GM19438 (cell line): ENCODE data around the gene RAI1.
"Not testable (repeated sequence)": the region's sequence is repeated elsewhere in the genome, so short reads cannot be mapped to it uniquely, and the experiment has no call there.

Experiments
- ATAC-seq: cut with Tn5 transposase; IDR thresholded peaks from one replicate; pipeline ENCODE4 v1.9.1; 2021; ENCODE audit warnings: low read depth; ENCODE audit not compliant: unreplicated experiment

The RAI1 gene, protein sequence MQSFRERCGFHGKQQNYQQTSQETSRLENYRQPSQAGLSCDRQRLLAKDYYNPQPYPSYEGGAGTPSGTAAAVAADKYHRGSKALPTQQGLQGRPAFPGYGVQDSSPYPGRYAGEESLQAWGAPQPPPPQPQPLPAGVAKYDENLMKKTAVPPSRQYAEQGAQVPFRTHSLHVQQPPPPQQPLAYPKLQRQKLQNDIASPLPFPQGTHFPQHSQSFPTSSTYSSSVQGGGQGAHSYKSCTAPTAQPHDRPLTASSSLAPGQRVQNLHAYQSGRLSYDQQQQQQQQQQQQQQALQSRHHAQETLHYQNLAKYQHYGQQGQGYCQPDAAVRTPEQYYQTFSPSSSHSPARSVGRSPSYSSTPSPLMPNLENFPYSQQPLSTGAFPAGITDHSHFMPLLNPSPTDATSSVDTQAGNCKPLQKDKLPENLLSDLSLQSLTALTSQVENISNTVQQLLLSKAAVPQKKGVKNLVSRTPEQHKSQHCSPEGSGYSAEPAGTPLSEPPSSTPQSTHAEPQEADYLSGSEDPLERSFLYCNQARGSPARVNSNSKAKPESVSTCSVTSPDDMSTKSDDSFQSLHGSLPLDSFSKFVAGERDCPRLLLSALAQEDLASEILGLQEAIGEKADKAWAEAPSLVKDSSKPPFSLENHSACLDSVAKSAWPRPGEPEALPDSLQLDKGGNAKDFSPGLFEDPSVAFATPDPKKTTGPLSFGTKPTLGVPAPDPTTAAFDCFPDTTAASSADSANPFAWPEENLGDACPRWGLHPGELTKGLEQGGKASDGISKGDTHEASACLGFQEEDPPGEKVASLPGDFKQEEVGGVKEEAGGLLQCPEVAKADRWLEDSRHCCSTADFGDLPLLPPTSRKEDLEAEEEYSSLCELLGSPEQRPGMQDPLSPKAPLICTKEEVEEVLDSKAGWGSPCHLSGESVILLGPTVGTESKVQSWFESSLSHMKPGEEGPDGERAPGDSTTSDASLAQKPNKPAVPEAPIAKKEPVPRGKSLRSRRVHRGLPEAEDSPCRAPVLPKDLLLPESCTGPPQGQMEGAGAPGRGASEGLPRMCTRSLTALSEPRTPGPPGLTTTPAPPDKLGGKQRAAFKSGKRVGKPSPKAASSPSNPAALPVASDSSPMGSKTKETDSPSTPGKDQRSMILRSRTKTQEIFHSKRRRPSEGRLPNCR (N-terminal part only)

DNA sequence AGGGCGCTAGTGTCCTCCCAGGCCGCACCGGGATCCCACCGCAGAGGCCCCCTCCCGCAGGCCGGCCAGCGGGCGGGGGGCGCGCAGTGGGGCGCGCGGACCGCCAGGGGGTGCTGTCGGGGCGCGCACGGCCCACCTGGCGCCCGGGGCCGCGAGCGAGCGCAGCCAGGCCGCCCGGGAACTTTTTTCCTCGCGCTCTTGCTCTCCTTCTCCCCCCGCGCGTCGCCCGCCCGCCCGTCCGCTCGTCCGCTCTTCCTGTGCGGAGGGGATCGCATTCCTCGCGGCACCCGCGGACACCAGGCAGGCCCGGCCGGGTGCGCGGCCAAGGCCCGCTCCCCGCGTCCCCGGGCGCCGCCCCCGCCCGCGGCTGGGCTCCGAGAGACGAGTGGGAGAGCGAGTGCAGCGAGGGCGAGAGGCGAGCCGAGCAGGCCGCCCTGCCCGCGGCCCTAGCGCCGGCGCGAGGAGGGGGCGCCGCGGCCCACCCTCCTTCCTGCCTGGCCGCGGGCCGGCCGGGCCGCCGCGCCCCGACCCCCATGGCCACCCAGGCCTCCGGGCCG, at the start of gene RAI1:
RAI1 (plus strand) TSS at position 272 of the 557 bp plus-strand sequence. CDS start 111,491 bp downstream, outside the sequence.
- ATAC-seq, result no peak

DNA sequence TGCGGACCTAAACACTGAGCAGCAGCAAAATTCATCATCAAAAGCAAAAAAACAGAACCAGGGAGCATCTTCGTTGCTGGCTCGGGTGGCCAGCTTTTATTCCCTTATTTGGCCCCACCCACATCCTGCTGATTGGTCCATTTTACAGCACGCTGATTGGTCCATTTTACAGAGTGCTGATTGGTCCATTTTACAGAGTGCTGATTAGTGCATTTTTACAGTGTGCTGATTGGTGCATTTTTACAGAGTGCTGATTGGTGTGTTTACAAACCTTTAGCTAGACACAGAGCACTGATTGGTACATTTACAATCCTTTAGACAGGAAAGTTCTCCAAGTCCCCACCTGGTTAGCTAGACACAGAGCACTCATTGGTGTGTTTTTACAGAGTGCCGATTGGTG, 48.6 kb upstream of the RAI1 start:
- not testable (repeated sequence) for ATAC-seq

DNA sequence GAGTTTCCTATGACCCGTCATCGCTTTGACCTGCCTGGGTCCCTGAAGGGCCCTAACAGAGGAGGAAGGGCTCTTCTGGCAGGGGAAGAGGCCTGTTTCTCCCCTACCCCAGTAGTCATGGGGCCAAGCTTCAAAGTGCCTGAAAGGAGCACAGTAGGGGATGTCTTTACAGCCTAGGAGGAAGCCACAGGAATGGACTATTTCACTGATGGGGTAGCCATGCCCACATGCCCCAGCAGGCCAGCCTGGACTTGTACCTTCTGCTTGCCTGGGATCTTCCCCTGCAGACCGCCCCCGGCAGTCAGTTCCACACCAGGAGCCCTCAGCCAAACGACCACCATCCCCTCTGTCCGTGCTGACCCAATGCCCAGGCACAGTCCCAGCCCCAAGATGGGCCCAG, 47.9 kb upstream of the RAI1 start:
- no peak for ATAC-seq

DNA sequence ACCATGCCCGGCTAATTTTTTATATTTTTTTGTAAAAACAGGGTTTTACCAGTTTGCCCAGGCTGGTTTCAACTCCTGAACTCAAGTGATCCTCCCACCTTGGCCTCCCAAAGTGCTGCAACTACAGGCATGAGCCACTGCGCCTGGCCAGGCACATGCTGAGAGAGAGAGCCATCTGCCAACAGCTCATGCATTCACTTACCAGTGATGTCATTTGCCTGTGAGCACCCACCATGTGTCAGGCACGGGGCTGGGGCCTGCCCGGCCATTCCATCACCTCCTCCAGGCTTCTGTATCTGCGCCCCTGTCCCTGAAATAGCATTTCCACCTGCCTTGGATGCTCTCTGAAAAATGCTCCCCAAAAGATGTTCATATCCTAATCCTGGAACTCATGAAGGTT, 46.1 kb upstream of the RAI1 start:
- no peak for ATAC-seq

DNA sequence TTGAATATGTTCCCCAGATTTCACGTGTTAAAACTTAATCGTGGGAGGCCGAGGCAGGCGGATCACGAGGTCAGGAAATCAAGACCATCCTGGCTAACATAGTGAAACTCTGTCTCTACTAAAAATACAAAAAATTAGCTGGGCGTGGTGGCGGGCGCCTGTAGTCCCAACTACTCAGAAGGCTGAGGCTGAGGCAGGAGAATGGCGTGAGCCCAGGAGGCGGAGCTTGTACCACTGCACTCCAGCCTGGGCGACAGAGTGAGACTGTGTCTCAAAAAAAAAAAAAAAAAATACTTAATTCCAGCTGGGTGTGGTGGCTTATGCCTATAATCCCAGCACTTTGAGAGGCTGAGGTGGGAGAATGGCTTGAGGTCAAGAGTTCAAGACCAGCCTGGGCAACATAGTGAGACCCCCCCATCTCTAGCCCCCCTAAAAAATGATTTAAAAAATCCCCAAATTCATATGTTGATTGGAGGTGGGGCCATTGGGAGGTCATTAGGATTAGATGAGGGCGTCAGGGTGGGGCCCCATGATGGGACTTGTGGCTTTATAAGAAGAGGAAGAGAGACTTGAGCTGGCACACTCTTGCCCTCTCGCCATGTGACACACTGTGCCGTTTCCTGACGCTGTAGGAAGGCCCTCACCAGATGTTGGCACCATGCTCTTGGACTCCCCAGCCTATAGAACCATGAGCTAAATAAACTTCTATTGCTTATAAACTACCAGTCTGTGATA, 45.6 kb upstream of the RAI1 start:
- ATAC-seq, result not testable (repeated sequence)

DNA sequence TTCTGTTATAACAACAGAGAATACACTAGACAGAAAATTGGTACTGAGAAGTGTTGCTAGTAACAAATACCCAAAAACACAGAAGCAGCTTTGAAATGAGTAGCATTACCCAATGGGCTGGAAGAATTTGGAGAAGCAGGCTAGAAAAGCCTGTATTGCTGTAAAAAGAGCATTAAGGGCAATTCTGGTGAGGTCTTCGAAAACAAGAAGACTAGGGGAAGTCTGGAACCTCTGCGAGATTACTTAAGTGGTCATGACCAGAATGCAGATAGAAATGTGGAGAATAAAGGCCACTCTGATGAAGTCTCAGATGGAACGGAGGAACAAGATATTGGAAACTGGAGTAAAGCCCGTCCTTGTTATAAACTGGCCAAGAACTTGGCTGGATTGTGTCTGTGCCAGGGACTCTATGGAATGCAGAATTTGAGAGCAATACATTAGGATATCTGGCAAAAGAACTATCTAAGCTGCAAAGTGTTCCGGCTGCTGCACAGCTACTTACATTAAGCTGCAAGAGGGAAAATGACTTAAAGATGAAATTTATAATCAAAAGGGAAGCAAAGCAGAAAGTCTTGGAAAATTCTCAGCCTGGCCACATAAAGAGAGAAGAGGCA, 44.9 kb upstream of the RAI1 start:
- no peak for ATAC-seq

DNA sequence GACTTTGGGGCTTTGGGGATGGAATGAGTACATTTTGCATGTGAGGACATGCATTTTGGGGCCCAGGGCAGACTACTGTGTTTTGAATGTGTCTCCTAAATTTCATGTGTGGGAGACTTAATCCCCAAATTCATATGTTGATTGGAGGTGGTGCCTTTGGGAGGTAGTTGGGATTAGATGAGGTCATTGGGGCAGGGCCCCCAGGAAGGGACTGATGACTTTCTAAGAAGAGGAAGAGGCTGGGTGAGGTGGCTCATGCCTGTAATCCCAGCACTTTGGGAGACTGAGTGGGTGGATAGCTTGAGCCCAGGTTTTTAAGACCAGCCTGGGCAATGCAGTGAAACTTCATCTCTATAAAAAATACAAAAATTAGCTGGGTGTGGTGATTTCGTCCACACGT, 42.8 kb upstream of the RAI1 start:
- no peak for ATAC-seq

DNA sequence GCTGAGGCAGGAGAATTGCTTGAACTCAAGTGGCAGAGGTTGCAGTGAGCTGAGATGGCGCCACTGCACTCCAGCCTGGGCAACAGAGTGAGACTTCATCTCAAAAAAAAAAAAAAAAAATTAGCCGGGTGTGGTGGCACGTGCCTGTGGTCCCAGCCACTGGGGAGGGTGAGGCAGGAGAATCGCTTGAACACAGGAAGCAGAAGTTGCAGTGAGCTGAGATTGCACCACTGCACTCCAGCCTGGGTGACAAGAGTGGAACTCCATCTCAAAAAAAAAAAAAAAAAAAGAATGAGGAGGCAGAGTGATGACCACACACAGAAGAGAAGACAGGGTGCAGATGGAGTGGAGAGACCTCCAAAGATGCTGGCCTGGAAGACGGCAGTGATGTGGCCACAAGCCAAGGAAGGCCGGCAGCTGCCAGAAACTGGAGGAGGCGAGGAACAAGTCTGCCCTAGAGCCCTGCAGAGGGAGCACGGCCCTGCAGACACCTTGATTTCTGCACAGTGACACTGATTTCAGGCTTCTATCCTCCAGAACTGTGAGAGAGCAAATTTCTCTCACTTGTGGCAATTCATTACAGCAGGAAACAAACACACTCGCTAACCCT, 41.5 kb upstream of the RAI1 start:
- ATAC-seq, result not testable (repeated sequence)

DNA sequence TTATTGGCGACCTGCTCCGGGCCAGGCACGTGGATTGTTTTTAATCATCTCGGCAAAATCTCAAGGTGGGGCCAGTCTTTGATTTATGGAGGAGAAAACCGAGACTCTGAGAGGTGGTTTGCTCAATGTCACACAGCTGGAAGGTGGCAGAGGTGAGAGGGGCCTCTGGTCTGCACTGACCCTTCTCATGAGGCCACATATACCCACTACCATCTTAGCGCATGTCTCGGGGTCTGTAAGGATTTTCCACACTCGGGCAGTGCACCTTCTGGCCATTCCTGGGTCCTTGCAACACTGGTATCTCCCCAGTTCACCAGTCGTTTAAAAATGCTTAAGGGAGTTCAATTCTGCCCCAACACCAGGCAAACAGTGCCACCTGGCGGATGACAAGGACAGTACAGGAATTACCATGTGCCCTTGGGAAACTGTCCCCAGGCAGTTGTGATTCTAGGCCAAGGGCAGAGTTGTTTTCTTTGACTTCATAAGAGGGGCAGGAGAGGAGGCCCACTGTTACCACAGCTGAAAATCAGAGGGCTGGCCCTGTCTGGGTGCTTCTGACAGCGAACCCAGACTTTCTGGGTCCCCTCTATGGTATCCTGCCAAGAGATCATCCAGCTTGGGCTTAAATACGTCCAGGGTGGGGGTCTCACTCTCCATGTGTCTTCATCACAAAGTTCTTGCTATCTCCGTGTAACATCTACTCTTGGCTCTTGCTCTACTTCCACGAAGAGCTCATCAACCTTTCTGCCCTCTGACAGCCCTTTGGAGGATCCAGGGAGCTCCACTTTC, 39.4 kb upstream of the RAI1 start:
- no peak for ATAC-seq

DNA sequence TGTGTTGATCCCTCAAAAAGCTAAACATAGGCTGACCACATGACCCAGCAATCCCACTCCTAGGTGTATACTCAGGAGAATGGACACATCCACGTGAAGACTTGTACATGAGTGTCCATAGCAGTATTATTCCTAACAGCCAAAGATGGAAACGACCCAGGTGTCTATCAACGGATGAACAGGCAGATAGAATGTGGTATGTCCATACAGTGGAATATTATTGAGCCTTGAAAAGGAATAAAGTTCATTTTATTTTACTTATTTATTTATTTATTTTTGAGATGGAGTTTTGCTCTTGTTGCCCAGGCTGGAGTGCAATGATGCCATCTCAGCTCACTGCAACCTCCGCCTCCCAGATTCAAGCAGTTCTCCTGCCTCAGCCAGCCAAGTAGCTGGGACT, 36.1 kb upstream of the RAI1 start:
- ATAC-seq, result not testable (repeated sequence)

DNA sequence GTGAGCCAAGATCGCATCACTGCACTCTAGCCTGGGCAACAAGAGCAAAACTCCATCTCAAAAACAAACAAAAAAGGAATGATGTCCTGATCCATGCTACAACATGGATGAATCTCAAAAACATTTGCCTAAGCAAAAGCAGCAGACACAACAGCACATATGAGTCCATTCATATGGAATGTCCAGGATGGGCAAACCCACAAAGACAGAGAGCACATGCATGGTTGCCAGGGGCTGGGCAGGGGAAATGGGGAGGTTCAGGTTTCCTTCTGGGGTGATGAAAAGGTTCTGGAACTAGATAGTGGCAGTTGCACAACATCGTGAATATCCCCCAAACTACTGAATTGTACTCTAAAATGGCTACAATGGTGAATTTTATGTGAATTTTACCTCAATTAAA, 35.3 kb upstream of the RAI1 start:
- ATAC-seq, result no peak

DNA sequence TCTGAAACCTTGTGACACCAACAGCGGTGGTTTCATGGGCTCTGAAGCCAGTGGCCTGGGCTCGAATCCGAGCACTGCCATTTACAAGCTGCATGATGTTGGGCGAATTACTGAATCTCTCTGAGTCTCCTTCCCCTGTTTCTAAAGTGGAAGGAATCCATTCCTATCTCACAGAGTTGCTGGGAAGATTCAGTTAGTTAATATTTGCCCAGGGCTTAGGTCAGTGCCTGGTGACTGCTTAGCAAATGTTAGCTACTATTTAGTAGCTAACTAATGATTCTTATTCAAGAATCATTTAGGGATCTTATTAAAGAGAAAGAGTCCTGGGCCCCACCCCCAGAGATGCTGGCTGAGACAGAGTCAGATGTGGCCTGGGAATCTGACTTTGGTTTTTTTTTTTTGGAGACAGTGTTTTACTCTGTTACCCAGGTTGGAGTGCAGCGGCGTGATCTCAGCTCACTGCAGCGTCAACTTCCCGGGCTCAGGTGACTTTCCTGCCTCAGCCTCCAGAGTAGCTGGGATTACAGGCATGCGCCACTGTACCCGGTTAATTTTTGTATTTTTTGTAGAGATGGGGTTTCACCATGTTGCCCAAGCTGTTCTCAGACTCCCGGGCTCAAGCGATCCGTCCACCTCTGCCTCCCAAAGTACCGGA, 33.6 kb upstream of the RAI1 start:
- no peak for ATAC-seq

DNA sequence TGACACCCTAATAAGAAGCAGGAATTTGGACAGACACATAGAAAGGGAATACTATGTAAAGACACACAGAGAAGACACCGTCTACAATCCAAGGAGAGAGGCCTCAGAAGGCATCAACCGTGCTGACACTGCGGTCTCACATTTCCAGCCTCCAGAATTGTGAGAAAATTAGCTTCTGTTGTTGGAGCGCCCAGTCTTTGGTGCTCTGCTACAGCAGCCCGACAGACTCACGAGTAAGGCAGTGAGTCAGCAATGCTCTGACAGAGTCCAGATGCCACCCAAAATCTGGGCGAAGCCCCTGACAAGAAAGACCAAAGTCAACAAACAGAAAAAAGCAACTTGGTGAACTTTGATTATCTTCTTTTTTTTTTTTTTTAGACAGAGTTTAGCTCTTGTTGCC, 32.5 kb upstream of the RAI1 start:
- ATAC-seq, result no peak

DNA sequence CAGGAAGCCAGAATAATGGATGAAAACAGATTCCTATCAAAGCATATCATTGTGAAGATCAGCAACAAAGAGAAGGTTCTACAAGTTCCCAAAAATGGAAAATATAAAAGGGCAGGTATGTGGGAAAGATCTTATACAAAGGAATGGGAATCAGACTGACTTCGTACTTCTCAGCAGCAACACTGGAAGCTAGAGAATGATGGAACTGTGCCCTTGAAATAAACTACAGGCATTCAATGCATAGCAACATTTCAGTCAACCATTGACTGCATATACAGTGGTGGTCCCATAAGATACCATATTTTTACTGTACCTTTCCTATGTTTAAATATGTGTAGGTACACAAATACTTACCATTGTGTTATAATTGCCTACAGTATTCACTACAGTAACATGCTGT, 30.3 kb upstream of the RAI1 start:
- no peak for ATAC-seq

DNA sequence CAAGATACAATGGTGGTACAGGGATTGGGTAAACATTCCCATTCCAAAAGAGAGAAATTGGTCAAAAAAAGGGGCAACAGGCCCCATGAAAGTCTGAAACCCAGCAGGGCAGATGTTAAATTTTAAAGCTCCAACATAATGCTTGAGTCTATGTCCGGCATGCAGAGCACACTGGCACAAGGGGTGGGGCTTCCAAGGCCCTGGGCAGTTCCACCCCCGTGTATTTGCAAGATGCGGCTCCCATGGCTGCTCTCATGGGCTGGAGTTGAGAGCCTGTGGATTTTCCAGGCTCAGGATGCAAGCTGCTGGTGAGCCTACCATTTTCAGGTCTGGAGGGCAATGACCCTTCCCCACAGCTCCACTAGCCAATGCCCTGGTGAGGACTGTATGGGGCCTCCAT, 27.9 kb upstream of the RAI1 start:
- no peak for ATAC-seq

DNA sequence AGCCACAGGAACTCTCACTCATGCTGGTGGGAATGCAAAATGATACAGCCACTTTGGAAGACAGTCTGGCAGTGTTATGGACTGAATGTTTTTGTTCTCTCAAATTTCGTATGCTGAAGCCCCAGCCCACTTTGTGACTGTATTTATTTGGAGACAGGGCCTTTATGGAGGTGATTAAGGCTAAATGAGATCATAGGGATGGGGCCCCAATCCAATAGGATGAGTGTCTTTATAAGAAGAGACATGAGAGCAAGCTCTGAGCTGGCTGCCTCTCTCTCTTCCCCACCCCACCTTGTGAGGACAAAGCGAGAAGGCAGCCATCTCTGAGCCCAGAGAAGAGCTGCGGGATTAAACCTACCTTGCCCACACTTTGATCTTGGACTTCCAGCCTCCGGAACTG, 21.9 kb upstream of the RAI1 start:
- no peak for ATAC-seq

DNA sequence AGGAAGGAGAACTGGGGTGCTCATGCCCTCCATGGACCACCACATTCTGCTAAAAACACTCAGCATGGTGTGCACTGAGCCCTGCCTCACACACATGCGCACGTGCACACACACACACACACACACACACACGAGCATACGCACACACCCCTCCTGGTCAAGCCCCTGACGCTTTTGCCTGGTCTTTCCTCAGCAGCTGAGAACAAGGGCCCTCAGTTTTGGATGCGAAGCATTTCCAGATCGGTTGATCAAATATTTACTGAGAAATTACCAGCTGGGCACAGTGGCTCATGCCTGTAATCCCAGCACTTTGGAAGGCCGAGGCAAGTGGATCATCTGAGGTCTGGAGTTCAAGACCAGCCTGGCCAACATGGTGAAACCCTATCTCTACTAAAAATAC, 20.1 kb upstream of the RAI1 start:
- no peak for ATAC-seq

DNA sequence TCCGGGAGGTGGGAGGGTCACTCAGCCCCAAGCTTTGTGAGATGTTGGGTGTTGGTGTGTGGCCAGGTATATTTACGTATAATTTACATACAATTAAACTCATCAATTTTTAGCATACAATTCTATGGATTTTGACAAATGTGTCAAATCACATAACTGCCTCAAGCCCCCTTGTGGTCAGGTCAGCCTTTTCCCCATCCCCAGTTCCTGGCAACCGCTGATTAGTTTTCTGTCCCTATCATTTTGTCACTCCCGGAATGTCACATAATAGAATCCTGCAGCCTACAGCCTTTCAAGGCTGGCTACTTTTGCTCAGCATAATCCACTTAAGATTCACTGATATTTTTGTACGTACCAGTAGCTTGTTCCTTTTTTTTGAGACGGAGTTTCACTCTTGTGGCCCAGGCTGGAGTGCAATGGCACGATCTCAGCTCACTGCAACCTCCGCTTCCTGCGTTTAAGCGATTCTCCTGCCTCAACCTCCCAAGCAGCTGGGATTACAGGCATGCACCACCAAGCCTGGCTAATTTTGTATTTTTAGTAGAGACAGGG, 19.3 kb upstream of the RAI1 start:
- no peak for ATAC-seq
